CD14-positive monocyte (primary cell): ENCODE measurements around the gene RGS16. TPM values are rescaled to one million over a fixed set of nuclear protein-coding genes. Genes with fewer than 3 reads are reported as not detected.
"Not testable (repeated sequence)": the region's sequence is repeated elsewhere in the genome, so short reads cannot be mapped to it uniquely, and the experiment has no call there.

Source experiments
- DNase-seq, 3 donors: peaks; one replicate each; pipeline ENCODE4 v3.0.0-alpha.2; 2011 to 2022
- H2AFZ ChIP-seq: 2 replicates; pipeline ENCODE4 v1.6.0; 2012; ENCODE audit warnings: mild to moderate bottlenecking, low read depth, low read length, inconsistent platforms; ENCODE audit not compliant: insufficient read depth, poor library complexity, severe bottlenecking
- H3K27ac ChIP-seq, 2 donors: 1 replicate in 1 of 2; 2 replicates in 1 of 2; pipeline ENCODE4 v1.5.1; 2012 to 2013; ENCODE audit warnings: low read length in 2 of 2, control low read depth in 1 of 2, inconsistent platforms in 1 of 2, low read depth in 1 of 2, mild to moderate bottlenecking in 1 of 2
- H3K27me3 ChIP-seq, 2 donors: one replicate each; pipeline versions ENCODE4 v1.6.0 to v1.6.1; 2011 to 2013; ENCODE audit warnings: low read length in 2 of 2; ENCODE audit not compliant: control insufficient read depth in 2 of 2, insufficient read depth in 2 of 2
- H3K36me3 ChIP-seq, 2 donors: replicated peaks in 1 of 2; 1 replicate in 1 of 2; 2 replicates in 1 of 2; pipeline versions ENCODE4 v1.5.1 to v1.6.1; 2012 to 2013; ENCODE audit warnings: low read length in 2 of 2, control low read depth in 1 of 2, inconsistent platforms in 1 of 2, mild to moderate bottlenecking in 1 of 2; ENCODE audit not compliant: insufficient read depth in 2 of 2, control insufficient read depth in 1 of 2
- H3K4me1 ChIP-seq, 2 donors: 1 replicate in 1 of 2; 2 replicates in 1 of 2; pipeline versions ENCODE4 v1.5.1 to v1.6.1; 2012 to 2013; ENCODE audit warnings: low read length in 2 of 2, control low read depth in 1 of 2, inconsistent platforms in 1 of 2, mild to moderate bottlenecking in 1 of 2, moderate library complexity in 1 of 2; ENCODE audit not compliant: insufficient read depth in 2 of 2, control insufficient read depth in 1 of 2
- H3K4me2 ChIP-seq: replicated peaks from 2 replicates; pipeline ENCODE3; 2012; ENCODE audit warnings: low read length, moderate library complexity, mild to moderate bottlenecking; ENCODE audit not compliant: poor library complexity, severe bottlenecking; ENCODE audit errors: extremely low read depth
- H3K4me3 ChIP-seq, 3 experiments: fragments of 200-600 bp in 1 of 3; sonication (generic) in 1 of 3; replicated peaks in 1 of 3; 1 replicate in 2 of 3; 2 replicates in 1 of 3; pipeline ENCODE4 v1.5.1; 2011 to 2013; ENCODE audit warnings: low read length in 3 of 3, mild to moderate bottlenecking in 3 of 3, control low read depth in 2 of 3, low read depth in 2 of 3, inconsistent platforms in 1 of 3, moderate library complexity in 1 of 3
- H3K79me2 ChIP-seq: 2 replicates; pipeline ENCODE4 v1.6.0; 2012; ENCODE audit warnings: mild to moderate bottlenecking, control low read depth, inconsistent platforms, low read length, moderate library complexity; ENCODE audit not compliant: insufficient read depth
- H3K9ac ChIP-seq: 2 replicates; pipeline ENCODE4 v1.6.0; 2017; ENCODE audit warnings: low read length, mild to moderate bottlenecking; ENCODE audit not compliant: insufficient read depth, poor library complexity, severe bottlenecking
- H3K9me3 ChIP-seq, 2 donors: replicated peaks in 1 of 2; 1 replicate in 1 of 2; 2 replicates in 1 of 2; pipeline versions ENCODE4 v1.5.1 to v1.6.1; 2012 to 2013; ENCODE audit warnings: low read length in 2 of 2, control low read depth in 1 of 2; ENCODE audit not compliant: control insufficient read depth in 1 of 2, insufficient read depth in 1 of 2
- H4K20me1 ChIP-seq: 2 replicates; pipeline ENCODE4 v1.6.0; 2012; ENCODE audit warnings: mild to moderate bottlenecking, low read length, control low read depth, moderate library complexity; ENCODE audit not compliant: insufficient read depth
- H3K27ac Mint-ChIP-seq, 7 donors: one replicate each; pipeline ENCODE4 v1.8.0; 2020; ENCODE audit warnings: mild to moderate bottlenecking in 7 of 7, mixed read lengths in 7 of 7, moderate library complexity in 6 of 7, inconsistent platforms in 2 of 7
- H3K27me3 Mint-ChIP-seq, 3 donors: one replicate each; pipeline ENCODE4 v1.8.0; 2021 to 2022; ENCODE audit warnings: low read depth in 3 of 3, mild to moderate bottlenecking in 3 of 3, mixed read lengths in 3 of 3, moderate library complexity in 3 of 3, inconsistent platforms in 1 of 3
- H3K36me3 Mint-ChIP-seq, 2 donors: one replicate each; pipeline ENCODE4 v1.8.0; 2020; ENCODE audit warnings: mixed read lengths in 2 of 2, inconsistent platforms in 1 of 2, mild to moderate bottlenecking in 1 of 2
- H3K4me1 Mint-ChIP-seq: one replicate; pipeline ENCODE4 v1.8.0; 2020; ENCODE audit warnings: mild to moderate bottlenecking, mixed read lengths
- H3K4me3 Mint-ChIP-seq, 2 donors: one replicate each; pipeline ENCODE4 v1.8.0; 2020; ENCODE audit warnings: mild to moderate bottlenecking in 2 of 2, mixed read lengths in 2 of 2, moderate library complexity in 1 of 2
- H3K9me3 Mint-ChIP-seq, 7 donors: one replicate each; pipeline ENCODE4 v1.8.0; 2020 to 2022; ENCODE audit warnings: mixed read lengths in 7 of 7, mild to moderate bottlenecking in 6 of 7, moderate library complexity in 6 of 7, inconsistent platforms in 2 of 7
- CTCF ChIP-seq: fragments of 200-600 bp; IDR thresholded peaks from one replicate; pipeline ENCODE4 v1.8.0; 2022; ENCODE audit warnings: antibody characterized with exemption, mild to moderate bottlenecking
- WGBS: methylation state at CpG from one replicate; pipeline ENCODE4 v1.1.5; 2013; ENCODE audit warnings: missing lambda C conversion rate; ENCODE audit not compliant: insufficient coverage; 5-methylcytosine and 5-hydroxymethylcytosine counted together
- intact Hi-C, 2 donors: fragments of 100-400 bp; cut with micrococcal nuclease; formaldehyde crosslinking; loops; one replicate each; pipeline versions ENCODE4 v1.15.0 to v1.15.1; 2023
- polyA plus RNA-seq, 3 donors: library from polyadenylated mRNA; depleted of rRNA in 1 of 3; unstranded in 2 of 3; stranded (reverse) in 1 of 3; fragments of 300-500 nt in 2 of 3; fragments of >200 nt in 1 of 3; fragmentation: Illumina TruSeq in 2 of 3; gene quantifications; 1 replicate in 2 of 3; 2 replicates in 1 of 3; pipeline ENCODE4 v1.2.3, GENCODE V29; 2012 to 2021

The RGS16 gene
- polyA plus RNA-seq, 3 donors: 0.07 to 0.44 TPM; not detected in 1

- H3K4me2 ChIP-seq: no peak overlapping the region
- no peak overlapping the region for H2AFZ ChIP-seq
- H3K4me3 ChIP-seq: no peak overlapping the region
- no peaks in the 10 kb centered on the region for H3K4me1 ChIP-seq
- peaks cover 0 to 9% (median 5%) of the 10 kb centered on the region in 3 donors for H3K27me3 Mint-ChIP-seq
- H3K27ac Mint-ChIP-seq: no peak overlapping the region
- no peaks in the 10 kb centered on the region for H3K36me3 Mint-ChIP-seq
- H3K9me3 Mint-ChIP-seq: no peaks in the 10 kb centered on the region
- no peak overlapping the region for H3K27ac ChIP-seq
- no peaks in the 10 kb centered on the region for H3K27me3 ChIP-seq
- intact Hi-C loops: no loop called here
- DNase-seq: no peak
- TF ChIP-seq CTCF: no peak
- H3K4me1 Mint-ChIP-seq: peaks cover 10% of the 10 kb centered on the region
- no peaks in the 10 kb centered on the region for H3K79me2 ChIP-seq
- no peaks in the 10 kb centered on the region for H3K36me3 ChIP-seq
- no peak overlapping the region for H3K4me3 Mint-ChIP-seq
- no peak overlapping the region for H3K9ac ChIP-seq
- H3K9me3 ChIP-seq: no peaks in the 10 kb centered on the region
- no peaks in the 10 kb centered on the region for H4K20me1 ChIP-seq
Observed at GRCh38 chr1:182633031-182633430, 28.8 kb upstream of the RGS16 start.

GRCh38 chr1:182632441-182632857 lies 28.3 kb upstream of the RGS16 start:
- intact Hi-C loops, H3K36me3 ChIP-seq, H3K4me3 ChIP-seq, H3K27me3 Mint-ChIP-seq, DNase-seq, H3K27ac ChIP-seq, H3K9me3 Mint-ChIP-seq, H4K20me1 ChIP-seq, H3K9ac ChIP-seq, H3K36me3 Mint-ChIP-seq, H3K79me2 ChIP-seq, H3K27ac Mint-ChIP-seq, H3K4me1 ChIP-seq, H3K4me2 ChIP-seq, H3K9me3 ChIP-seq, H2AFZ ChIP-seq, H3K27me3 ChIP-seq: not testable (repeated sequence)
- H3K4me1 Mint-ChIP-seq: peaks cover 10% of the 10 kb centered on the region
- peak overlapping the region; percentile 51 to 83 for H3K4me3 Mint-ChIP-seq
- 2% methylated on average over 8 of the region's 12 CpGs for WGBS
